H1 (cell line): ENCODE results near the gene U2SURP. TPM values are rescaled to one million over a fixed set of nuclear protein-coding genes. Genes with fewer than 3 reads are reported as not detected.

Experiments
- BACH1 ChIP-seq: IDR thresholded peaks from 2 replicates; pipeline ENCODE4 v1.6.1; 2012; ENCODE audit warnings: low read length, improper control_type of control experiment
- MAX ChIP-seq: IDR thresholded peaks from 2 replicates; pipeline ENCODE4 v1.6.1; 2012; ENCODE audit warnings: inconsistent platforms
- POU5F1 ChIP-seq: IDR thresholded peaks from 2 replicates; pipeline ENCODE4 v1.6.1; 2011; ENCODE audit warnings: low read depth, mild to moderate bottlenecking, low read length, moderate library complexity
- RXRA ChIP-seq: IDR thresholded peaks from 2 replicates; pipeline ENCODE4 v1.6.1; 2011; ENCODE audit warnings: low read depth, mild to moderate bottlenecking, low read length, moderate library complexity; ENCODE audit not compliant: insufficient read depth
- USF2 ChIP-seq: IDR thresholded peaks from 2 replicates; pipeline ENCODE4 v1.6.1; 2011; ENCODE audit warnings: low read length, improper control_type of control experiment
- polyA plus RNA-seq, 7 experiments: library from polyadenylated mRNA; depleted of rRNA in 3 of 7; stranded (reverse) in 5 of 7; unstranded in 2 of 7; fragments of >200 nt in 5 of 7; fragments of 200-250 nt in 2 of 7; gene quantifications; 1 replicate in 5 of 7; 2 replicates in 1 of 7; 4 replicates in 1 of 7; pipeline versions ENCODE4 v1.2.1 to v1.2.3, GENCODE V29; 2011 to 2013; ENCODE audit warnings: missing spikeins in 2 of 7, mixed read lengths in 2 of 7
- total RNA-seq: library from RNA; stranded (reverse); fragmentation: NEBNext Ultra II Directional; extraction: Animal tissue kit (Norgen Biotek cat#: 25700); gene quantifications from 2 replicates; pipeline ENCODE4 v1.2.1, GENCODE V29; 2021

U2SURP gene
- total and polyA plus RNA-seq, 2 of the 8 experiments (the other 6 are each of a cell fraction or from before 2014, with no cell fraction given): 22.2 to 167 TPM

- TF ChIP-seq POU5F1: no peak
- TF ChIP-seq MAX: no peak
- no peak for TF ChIP-seq BACH1
- TF ChIP-seq USF2: no peak
- no peak for TF ChIP-seq RXRA
Observed at GRCh38 chr3:143054011-143054410, 52.6 kb downstream of the U2SURP start (continued).
